ENCODE measurements around the gene LRMDA.

The LRMDA gene

DNA sequence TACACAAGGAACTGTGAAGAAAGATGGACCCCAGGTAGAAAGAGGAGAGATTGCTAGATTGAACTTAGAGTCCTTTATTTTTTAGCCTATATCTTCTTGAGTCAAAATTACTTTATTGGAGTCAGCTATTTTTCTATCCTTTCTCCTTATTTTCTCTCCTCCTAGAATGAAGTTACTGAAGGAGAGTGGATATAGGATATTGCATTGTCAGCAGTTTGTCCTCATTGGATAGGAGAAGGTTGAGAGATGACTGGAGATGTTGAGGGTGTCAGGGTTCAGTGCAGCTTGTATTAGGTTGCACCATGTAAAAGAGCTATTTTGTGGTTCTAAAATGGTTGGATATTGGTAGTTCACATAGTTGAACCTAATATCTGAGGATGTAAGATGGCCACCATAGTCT lies 5.5 kb downstream of the LRMDA start:
- ATAC-seq (ENCODE audit: insufficient read depth, low read depth), result no peak

DNA sequence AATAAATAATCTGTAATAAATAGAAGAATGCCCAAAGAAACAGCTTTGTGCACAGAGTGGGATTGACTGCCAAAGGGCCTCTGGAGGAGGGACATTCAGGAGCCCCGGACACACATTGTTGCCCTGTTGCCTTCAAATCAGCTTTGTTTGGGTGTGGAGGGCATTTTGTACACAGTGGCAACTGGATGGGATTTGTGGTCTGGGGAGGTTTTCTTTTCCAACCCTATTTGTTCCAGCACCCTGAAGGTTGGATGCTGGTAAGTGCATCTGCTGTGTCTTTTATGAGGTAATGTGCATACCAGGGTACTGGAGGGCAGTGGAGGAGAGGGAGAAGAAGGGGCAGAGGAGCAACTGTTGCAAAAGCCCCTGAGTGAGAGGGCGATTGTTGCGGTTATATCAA lies 6.3 kb downstream of the LRMDA start:
- no peaks in the 10 kb centered on the region for H3K27me3 ChIP-seq (ENCODE audit: insufficient read depth, low read length, poor library complexity)
- no peaks in the 10 kb centered on the region for H3K4me1 ChIP-seq (ENCODE audit: insufficient read depth, low read length)
- peaks cover 7% of the 10 kb centered on the region for H3K9me3 ChIP-seq (ENCODE audit: insufficient read depth, low read length, severe bottlenecking)
- no peaks in the 10 kb centered on the region for H4K20me1 ChIP-seq (ENCODE audit: insufficient read depth, low read length)
- DNase-seq (no peak), ATAC-seq (ENCODE audit: insufficient read depth, low read depth) (no peak)
- TF ChIP-seq, protein P1, sequence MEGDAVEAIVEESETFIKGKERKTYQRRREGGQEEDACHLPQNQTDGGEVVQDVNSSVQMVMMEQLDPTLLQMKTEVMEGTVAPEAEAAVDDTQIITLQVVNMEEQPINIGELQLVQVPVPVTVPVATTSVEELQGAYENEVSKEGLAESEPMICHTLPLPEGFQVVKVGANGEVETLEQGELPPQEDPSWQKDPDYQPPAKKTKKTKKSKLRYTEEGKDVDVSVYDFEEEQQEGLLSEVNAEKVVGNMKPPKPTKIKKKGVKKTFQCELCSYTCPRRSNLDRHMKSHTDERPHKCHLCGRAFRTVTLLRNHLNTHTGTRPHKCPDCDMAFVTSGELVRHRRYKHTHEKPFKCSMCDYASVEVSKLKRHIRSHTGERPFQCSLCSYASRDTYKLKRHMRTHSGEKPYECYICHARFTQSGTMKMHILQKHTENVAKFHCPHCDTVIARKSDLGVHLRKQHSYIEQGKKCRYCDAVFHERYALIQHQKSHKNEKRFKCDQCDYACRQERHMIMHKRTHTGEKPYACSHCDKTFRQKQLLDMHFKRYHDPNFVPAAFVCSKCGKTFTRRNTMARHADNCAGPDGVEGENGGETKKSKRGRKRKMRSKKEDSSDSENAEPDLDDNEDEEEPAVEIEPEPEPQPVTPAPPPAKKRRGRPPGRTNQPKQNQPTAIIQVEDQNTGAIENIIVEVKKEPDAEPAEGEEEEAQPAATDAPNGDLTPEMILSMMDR (IDR thresholded peaks at IDR 0.05; ENCODE audit: borderline replicate concordance, extremely low read depth, low read length, poor library complexity, severe bottlenecking), result no peak
- TF ChIP-seq EZH2 (IDR thresholded peaks at IDR 0.05; ENCODE audit: borderline replicate concordance, low read depth, low read length, severe bottlenecking), result no peak
- no peaks in the 10 kb centered on the region for H3K79me2 ChIP-seq (ENCODE audit: insufficient read depth, low read length)
- no peak overlapping the region for H2AFZ ChIP-seq (ENCODE audit: low read depth, low read length)
- no peak overlapping the region for H3K4me3 ChIP-seq (ENCODE audit: low read depth in 1 of 2, low read length in 2 of 2)
- H3K36me3 ChIP-seq (ENCODE audit: insufficient read depth, low read length), result no peaks in the 10 kb centered on the region
- H3K9ac ChIP-seq (ENCODE audit: low read depth, low read length), result no peak overlapping the region
- no peak overlapping the region for H3K27ac ChIP-seq (ENCODE audit: low read length)
- H3K4me2 ChIP-seq (ENCODE audit: insufficient read depth, low read length), result no peak overlapping the region

More for the DNA sequence above, 5.5 kb downstream of the LRMDA start:
- H3K27ac ChIP-seq (ENCODE audit: low read length), result no peak overlapping the region
- no peaks in the 10 kb centered on the region for H3K79me2 ChIP-seq (ENCODE audit: insufficient read depth, low read length)
- no peak for DNase-seq
- H3K27me3 ChIP-seq (ENCODE audit: insufficient read depth, low read length, poor library complexity), result no peaks in the 10 kb centered on the region
- H3K36me3 ChIP-seq (ENCODE audit: insufficient read depth, low read length), result no peaks in the 10 kb centered on the region
- no peak overlapping the region for H3K4me2 ChIP-seq (ENCODE audit: insufficient read depth, low read length)
- H3K9me3 ChIP-seq (ENCODE audit: insufficient read depth, low read length, severe bottlenecking), result peaks cover 2% of the 10 kb centered on the region
- H3K4me1 ChIP-seq (ENCODE audit: insufficient read depth, low read length), result no peaks in the 10 kb centered on the region
- no peak overlapping the region for H3K4me3 ChIP-seq (ENCODE audit: low read depth in 1 of 2, low read length in 2 of 2)
- no peaks in the 10 kb centered on the region for H4K20me1 ChIP-seq (ENCODE audit: insufficient read depth, low read length)
- no peak overlapping the region for H2AFZ ChIP-seq (ENCODE audit: low read depth, low read length)
- no peak overlapping the region for H3K9ac ChIP-seq (ENCODE audit: low read depth, low read length)
- TF ChIP-seq, protein P1 (IDR thresholded peaks at IDR 0.05; ENCODE audit: borderline replicate concordance, extremely low read depth, low read length, poor library complexity, severe bottlenecking), result no peak
- TF ChIP-seq EZH2 (IDR thresholded peaks at IDR 0.05; ENCODE audit: borderline replicate concordance, low read depth, low read length, severe bottlenecking), result no peak

DNA sequence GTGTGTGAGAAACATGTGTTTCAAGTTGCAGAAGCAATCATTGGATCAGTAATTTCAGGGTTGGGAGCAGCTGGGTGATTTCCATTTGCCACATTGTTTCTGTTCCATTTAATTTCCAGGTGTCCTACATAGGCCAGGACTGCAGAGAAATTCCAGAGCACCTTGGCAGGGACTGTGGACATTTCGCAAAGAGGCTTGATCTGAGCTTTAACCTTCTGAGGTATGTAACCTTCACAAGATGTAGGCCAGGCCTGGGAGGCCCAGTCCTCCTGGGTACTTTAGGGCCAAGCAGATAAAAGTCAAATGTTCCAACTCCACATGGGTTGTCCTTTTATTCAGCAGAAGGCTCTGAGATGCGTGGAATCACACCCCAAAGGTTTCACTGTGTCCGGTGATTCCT lies 6.9 kb downstream of the LRMDA start:
- Histone ChIP-seq H2AFZ (ENCODE audit: low read depth, low read length) (no peak overlapping the region), H3K4me3 (ENCODE audit: low read depth in 1 of 2, low read length in 2 of 2) (no peak overlapping the region), H3K4me1 (ENCODE audit: insufficient read depth, low read length) (no peaks in the 10 kb centered on the region), H3K79me2 (ENCODE audit: insufficient read depth, low read length) (no peaks in the 10 kb centered on the region), H3K27ac (ENCODE audit: low read length) (no peak overlapping the region), H3K36me3 (ENCODE audit: insufficient read depth, low read length) (no peaks in the 10 kb centered on the region), H3K27me3 (ENCODE audit: insufficient read depth, low read length, poor library complexity) (no peaks in the 10 kb centered on the region), H4K20me1 (ENCODE audit: insufficient read depth, low read length) (no peaks in the 10 kb centered on the region), H3K9me3 (ENCODE audit: insufficient read depth, low read length, severe bottlenecking) (peaks cover 7% of the 10 kb centered on the region), H3K9ac (ENCODE audit: low read depth, low read length) (no peak overlapping the region), H3K4me2 (ENCODE audit: insufficient read depth, low read length) (no peak overlapping the region)
- DNase-seq (no peak), ATAC-seq (ENCODE audit: insufficient read depth, low read depth) (no peak)
- no peak for TF ChIP-seq EZH2 (IDR thresholded peaks at IDR 0.05; ENCODE audit: borderline replicate concordance, low read depth, low read length, severe bottlenecking)
- TF ChIP-seq, protein P1 (IDR thresholded peaks at IDR 0.05; ENCODE audit: borderline replicate concordance, extremely low read depth, low read length, poor library complexity, severe bottlenecking), result no peak

DNA sequence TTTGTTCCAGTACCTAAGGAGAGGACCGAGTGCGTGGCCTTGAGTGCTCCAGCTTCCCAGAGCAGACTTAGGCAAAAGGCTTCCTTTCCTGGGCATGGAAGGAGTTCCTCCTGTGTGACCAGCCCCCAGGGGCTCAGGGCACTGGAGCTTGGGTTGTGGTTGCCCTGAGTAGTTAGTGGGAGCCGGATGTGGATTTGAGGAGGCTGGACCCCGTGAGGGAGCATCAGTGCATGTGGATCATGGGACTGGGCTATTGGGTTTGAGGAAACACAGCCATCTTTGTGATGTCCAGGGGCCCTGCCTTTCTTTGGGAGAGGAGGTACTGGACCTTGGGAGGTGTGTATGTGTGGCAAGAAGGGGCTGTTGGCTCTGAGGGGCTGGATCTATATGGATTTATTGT lies 8.4 kb downstream of the LRMDA start:
- TF ChIP-seq, protein P1 (IDR thresholded peaks at IDR 0.05; ENCODE audit: borderline replicate concordance, extremely low read depth, low read length, poor library complexity, severe bottlenecking), result no peak
- TF ChIP-seq EZH2 (IDR thresholded peaks at IDR 0.05; ENCODE audit: borderline replicate concordance, low read depth, low read length, severe bottlenecking), result no peak
- no peak overlapping the region for H3K4me3 ChIP-seq (ENCODE audit: low read depth in 1 of 2, low read length in 2 of 2)
- H4K20me1 ChIP-seq (ENCODE audit: insufficient read depth, low read length), result no peaks in the 10 kb centered on the region
- ATAC-seq (ENCODE audit: insufficient read depth, low read depth), result no peak
- no peak overlapping the region for H2AFZ ChIP-seq (ENCODE audit: low read depth, low read length)
- H3K36me3 ChIP-seq (ENCODE audit: insufficient read depth, low read length), result no peaks in the 10 kb centered on the region
- H3K27me3 ChIP-seq (ENCODE audit: insufficient read depth, low read length, poor library complexity), result no peaks in the 10 kb centered on the region
- no peak overlapping the region for H3K27ac ChIP-seq (ENCODE audit: low read length)
- H3K4me2 ChIP-seq (ENCODE audit: insufficient read depth, low read length), result no peak overlapping the region
- H3K9ac ChIP-seq (ENCODE audit: low read depth, low read length), result no peak overlapping the region
- no peaks in the 10 kb centered on the region for H3K4me1 ChIP-seq (ENCODE audit: insufficient read depth, low read length)
- peaks cover 10% of the 10 kb centered on the region for H3K9me3 ChIP-seq (ENCODE audit: insufficient read depth, low read length, severe bottlenecking)
- DNase-seq, result no peak
- H3K79me2 ChIP-seq (ENCODE audit: insufficient read depth, low read length), result no peaks in the 10 kb centered on the region

Data from DND-41 (cell line).